NK-92 (cell line): ENCODE measurements around the gene MICU2.

Experiments
- DNase-seq: peaks from one replicate; lab custom pipeline; 2025; ENCODE audit not compliant: unreplicated experiment; lab: John Stamatoyannopoulos, UW

Gene MICU2

DNA sequence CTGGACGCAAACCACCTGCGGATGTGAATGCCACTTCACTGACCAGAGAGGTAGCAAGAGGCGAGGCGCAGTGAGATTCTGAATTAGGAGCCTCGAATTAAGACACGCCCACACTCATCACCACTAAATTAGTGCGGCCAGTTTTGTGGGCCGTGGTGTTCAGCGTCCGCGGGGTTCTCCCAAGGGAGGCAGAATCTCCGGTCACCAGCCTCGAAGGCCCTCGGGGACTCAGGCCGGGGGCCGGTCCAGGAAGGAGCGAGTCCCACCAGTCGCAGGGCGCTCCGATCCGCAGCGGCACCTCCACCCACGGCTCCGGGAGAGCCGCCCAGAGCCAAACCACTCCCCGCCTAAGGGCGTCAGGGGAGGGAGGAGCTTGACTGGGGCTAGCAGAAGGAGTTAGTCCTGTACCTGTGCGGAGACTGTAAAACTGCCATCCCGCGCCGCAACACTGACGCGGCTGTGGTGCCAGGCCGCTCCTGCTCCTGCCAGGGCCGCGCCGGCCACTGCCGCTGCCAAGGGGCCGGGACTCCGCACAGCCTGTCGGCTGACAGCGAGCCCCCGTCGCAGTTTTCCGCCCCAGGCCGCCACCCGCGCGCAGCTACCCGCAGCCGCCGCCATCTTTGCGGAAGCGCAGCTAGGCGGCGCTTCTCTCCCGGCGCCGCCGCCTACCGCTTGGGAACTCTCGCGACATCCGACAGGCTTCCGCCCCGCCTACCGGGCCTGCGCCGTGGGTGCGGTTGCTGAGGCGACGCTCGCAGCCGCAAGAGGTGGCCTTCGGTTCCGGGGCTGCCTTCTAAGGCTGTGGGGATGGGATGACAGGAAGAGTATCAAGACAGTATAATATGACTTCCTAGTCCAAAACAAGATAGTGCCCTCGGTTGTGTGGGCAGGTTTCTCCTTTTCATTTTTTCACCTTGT is at the start of gene MICU2:
MICU2 (minus strand) TSS at position 640 of the 918 bp plus-strand sequence; CDS start at position 618, 22 bp downstream.
- DNase-seq = peak; percentile 53

GRCh38 chr13:21641629-21642028 is 37.7 kb upstream of the MICU2 start:
- no peak for DNase-seq

GRCh38 chr13:21639561-21639960 is 35.6 kb upstream of the MICU2 start:
- no peak for DNase-seq

- DNase-seq = no peak
These were observed 34.6 kb upstream of the MICU2 start for GRCh38 chr13:21638319-21639282.

DNA sequence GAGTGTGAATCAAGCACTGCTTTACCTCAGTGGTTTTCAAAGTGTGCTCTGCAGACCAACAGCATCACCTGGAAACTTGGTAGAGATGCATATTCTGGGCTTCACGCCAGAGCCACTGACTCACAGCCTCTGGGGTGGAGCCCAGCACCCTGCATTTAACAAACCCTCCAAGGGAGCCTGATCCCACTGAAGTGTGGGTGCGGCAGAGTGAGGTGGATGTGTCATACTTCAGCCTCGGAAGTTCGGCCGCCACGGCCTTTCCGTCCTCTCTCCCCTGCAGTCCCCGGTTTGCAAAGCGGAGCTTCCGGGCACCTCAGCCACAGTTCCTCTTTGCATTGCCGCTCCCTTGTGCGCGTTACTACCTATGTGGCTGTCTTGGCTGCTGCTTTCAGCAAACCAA is 33.3 kb upstream of the MICU2 start:
- no peak for DNase-seq

DNA sequence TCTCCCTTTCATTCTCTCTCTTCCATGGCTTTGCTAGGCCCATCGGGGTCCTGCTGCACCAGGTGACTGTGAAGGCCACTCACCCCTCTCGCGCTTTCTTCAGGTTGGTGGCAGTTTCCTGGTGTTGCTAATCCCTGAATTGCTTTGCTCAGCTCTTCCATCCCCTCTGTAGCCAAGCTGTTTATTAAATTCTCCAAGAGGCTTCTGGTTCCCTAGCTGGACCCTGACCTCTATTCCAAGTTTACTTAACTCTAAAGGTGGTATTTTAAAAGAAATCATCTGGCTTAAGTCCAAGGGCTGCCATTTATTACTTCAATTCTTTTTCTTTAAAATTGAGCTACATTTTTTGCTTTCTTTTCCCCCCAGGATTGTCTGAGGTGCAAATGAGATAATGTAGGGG is 32.7 kb upstream of the MICU2 start:
- DNase-seq = no peak

- DNase-seq = no peak
These were observed 28.2 kb upstream of the MICU2 start for GRCh38 chr13:21632196-21632595.

DNA sequence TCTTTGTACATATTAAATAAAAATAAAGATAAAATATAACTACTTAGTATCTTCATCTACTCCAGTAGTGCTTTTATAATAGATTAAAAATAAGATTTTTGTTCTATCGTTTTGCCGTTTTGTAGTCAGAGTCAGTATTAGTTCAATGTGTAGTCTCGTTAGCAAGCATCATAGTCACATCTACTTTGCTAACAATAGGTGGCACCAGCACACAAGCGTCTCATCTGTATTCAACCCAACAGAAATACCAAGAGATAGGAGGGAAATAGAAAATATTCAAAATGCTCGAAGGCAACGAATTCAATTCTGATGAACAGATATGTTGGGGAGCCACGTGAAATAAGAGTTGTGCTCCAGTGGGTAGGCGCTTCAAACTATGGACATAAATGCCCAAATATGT is 21.4 kb upstream of the MICU2 start:
- DNase-seq = no peak

- no peak for DNase-seq
These were observed 16.9 kb upstream of the MICU2 start for GRCh38 chr13:21620861-21621260.

- no peak for DNase-seq
These were observed 15.8 kb upstream of the MICU2 start for GRCh38 chr13:21619633-21620220.

DNA sequence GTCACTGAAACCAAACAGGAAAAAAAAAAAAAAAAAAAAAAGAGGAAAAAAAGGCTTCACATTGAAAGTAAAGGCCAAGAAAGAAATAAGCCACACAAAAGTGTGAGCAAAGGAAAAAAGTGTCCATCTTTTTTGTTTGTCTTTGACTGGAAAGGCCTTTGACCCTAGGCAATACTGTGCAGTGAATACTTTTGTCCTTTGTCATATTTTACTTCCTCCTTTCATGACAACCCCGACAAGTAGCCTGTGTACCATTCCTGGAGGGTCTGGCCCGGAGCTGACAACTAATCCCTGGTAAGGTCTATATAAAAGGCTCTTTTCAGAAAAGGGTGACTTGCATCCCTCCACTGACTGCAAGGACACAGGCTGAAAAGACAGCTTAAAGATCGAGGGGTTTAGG is 12.9 kb upstream of the MICU2 start:
- no peak for DNase-seq

- DNase-seq = no peak
These were observed 12.4 kb upstream of the MICU2 start for GRCh38 chr13:21616205-21616866.

GRCh38 chr13:21615427-21615826 is 11.5 kb upstream of the MICU2 start:
- no peak for DNase-seq

DNA sequence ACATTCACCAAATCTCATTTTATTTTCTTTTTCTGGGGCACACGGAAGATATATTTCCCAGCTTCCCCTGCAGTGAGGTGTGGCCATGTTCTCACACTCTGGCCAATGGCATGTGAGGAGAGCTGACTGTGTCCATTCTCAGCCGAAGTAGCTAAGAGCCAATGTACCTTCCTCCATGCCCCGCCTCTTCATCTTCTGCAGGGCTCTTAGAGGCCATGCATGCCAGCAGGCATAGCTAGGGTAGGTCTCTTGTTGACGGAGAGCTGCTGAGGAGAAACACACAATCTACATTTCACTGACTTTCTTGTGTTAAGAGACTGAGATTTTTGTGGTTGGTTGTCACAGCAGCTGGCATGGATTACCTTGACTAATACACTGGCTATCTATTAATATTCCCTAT is 9.8 kb upstream of the MICU2 start:
- DNase-seq = no peak

DNA sequence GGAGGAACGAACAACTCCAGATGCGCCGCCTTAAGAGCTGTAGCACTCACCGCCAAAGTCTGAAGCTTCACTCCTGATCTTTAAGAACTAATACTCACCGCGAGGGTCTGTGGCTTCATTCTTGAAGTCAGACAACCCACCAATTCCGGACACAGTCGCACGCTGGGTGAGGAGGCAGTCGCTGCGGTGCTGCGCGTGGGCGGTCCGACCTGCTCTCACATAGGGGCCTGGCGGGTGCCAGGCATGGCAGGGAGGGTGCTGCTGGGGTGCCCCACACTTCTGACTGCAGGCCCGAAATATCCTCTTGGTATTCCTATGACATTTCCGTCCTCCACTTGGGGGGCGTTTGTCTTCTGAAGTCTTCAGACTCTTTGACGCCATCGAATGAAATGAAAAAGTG is 7.4 kb upstream of the MICU2 start:
- DNase-seq = no peak

GRCh38 chr13:21610687-21611086 is 6.7 kb upstream of the MICU2 start:
- no peak for DNase-seq

GRCh38 chr13:21608961-21609360 is 5.0 kb upstream of the MICU2 start:
- DNase-seq = no peak

- DNase-seq = no peak
These were observed 2.8 kb upstream of the MICU2 start for GRCh38 chr13:21606796-21607195.

DNA sequence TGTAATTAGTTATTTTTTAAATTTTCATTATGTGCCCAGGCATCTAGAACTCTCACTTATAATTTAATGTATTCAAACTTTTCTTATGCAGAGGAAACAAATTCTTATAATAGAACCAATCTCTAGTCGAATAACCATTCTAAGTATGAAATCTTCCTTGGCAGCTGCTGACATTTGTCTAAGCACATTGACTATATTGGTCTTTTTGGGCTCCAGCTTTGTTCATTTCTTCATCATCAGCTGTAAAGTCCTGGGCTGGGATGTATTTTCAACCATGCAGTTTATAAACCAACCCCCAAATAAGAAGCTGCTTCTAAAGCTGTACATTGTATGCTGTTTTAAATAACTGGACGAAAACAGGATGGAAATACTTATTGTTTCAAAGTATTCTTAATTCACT is 2.3 kb upstream of the MICU2 start:
- no peak for DNase-seq

GRCh38 chr13:21596722-21597121 is 7.2 kb downstream of the MICU2 start:
- DNase-seq = no peak

GRCh38 chr13:21595546-21595822 is 8.5 kb downstream of the MICU2 start:
- DNase-seq = no peak
